CD14-positive monocyte (primary cell): ENCODE data around the gene TARS1. TPM values are rescaled to one million over a fixed set of nuclear protein-coding genes. Genes with fewer than 3 reads are reported as not detected.
A peak's percentile ranks its signal among the peaks of the same experiment; 100 is the strongest.

ENCODE experiments used
- DNase-seq, 3 donors: peaks; one replicate each; pipeline ENCODE4 v3.0.0-alpha.2; 2011 to 2022
- H2AFZ ChIP-seq: 2 replicates; pipeline ENCODE4 v1.6.0; 2012; ENCODE audit warnings: mild to moderate bottlenecking, low read depth, low read length, inconsistent platforms; ENCODE audit not compliant: insufficient read depth, poor library complexity, severe bottlenecking
- H3K27ac ChIP-seq, 2 donors: 1 replicate in 1 of 2; 2 replicates in 1 of 2; pipeline ENCODE4 v1.5.1; 2012 to 2013; ENCODE audit warnings: low read length in 2 of 2, control low read depth in 1 of 2, inconsistent platforms in 1 of 2, low read depth in 1 of 2, mild to moderate bottlenecking in 1 of 2
- H3K27me3 ChIP-seq, 2 donors: one replicate each; pipeline versions ENCODE4 v1.6.0 to v1.6.1; 2011 to 2013; ENCODE audit warnings: low read length in 2 of 2; ENCODE audit not compliant: control insufficient read depth in 2 of 2, insufficient read depth in 2 of 2
- H3K36me3 ChIP-seq, 2 donors: replicated peaks in 1 of 2; 1 replicate in 1 of 2; 2 replicates in 1 of 2; pipeline versions ENCODE4 v1.5.1 to v1.6.1; 2012 to 2013; ENCODE audit warnings: low read length in 2 of 2, control low read depth in 1 of 2, inconsistent platforms in 1 of 2, mild to moderate bottlenecking in 1 of 2; ENCODE audit not compliant: insufficient read depth in 2 of 2, control insufficient read depth in 1 of 2
- H3K4me1 ChIP-seq, 2 donors: 1 replicate in 1 of 2; 2 replicates in 1 of 2; pipeline versions ENCODE4 v1.5.1 to v1.6.1; 2012 to 2013; ENCODE audit warnings: low read length in 2 of 2, control low read depth in 1 of 2, inconsistent platforms in 1 of 2, mild to moderate bottlenecking in 1 of 2, moderate library complexity in 1 of 2; ENCODE audit not compliant: insufficient read depth in 2 of 2, control insufficient read depth in 1 of 2
- H3K4me2 ChIP-seq: replicated peaks from 2 replicates; pipeline ENCODE3; 2012; ENCODE audit warnings: low read length, moderate library complexity, mild to moderate bottlenecking; ENCODE audit not compliant: poor library complexity, severe bottlenecking; ENCODE audit errors: extremely low read depth
- H3K4me3 ChIP-seq, 3 experiments: fragments of 200-600 bp in 1 of 3; sonication (generic) in 1 of 3; replicated peaks in 1 of 3; 1 replicate in 2 of 3; 2 replicates in 1 of 3; pipeline ENCODE4 v1.5.1; 2011 to 2013; ENCODE audit warnings: low read length in 3 of 3, mild to moderate bottlenecking in 3 of 3, control low read depth in 2 of 3, low read depth in 2 of 3, inconsistent platforms in 1 of 3, moderate library complexity in 1 of 3
- H3K79me2 ChIP-seq: 2 replicates; pipeline ENCODE4 v1.6.0; 2012; ENCODE audit warnings: mild to moderate bottlenecking, control low read depth, inconsistent platforms, low read length, moderate library complexity; ENCODE audit not compliant: insufficient read depth
- H3K9ac ChIP-seq: 2 replicates; pipeline ENCODE4 v1.6.0; 2017; ENCODE audit warnings: low read length, mild to moderate bottlenecking; ENCODE audit not compliant: insufficient read depth, poor library complexity, severe bottlenecking
- H3K9me3 ChIP-seq, 2 donors: replicated peaks in 1 of 2; 1 replicate in 1 of 2; 2 replicates in 1 of 2; pipeline versions ENCODE4 v1.5.1 to v1.6.1; 2012 to 2013; ENCODE audit warnings: low read length in 2 of 2, control low read depth in 1 of 2; ENCODE audit not compliant: control insufficient read depth in 1 of 2, insufficient read depth in 1 of 2
- H4K20me1 ChIP-seq: 2 replicates; pipeline ENCODE4 v1.6.0; 2012; ENCODE audit warnings: mild to moderate bottlenecking, low read length, control low read depth, moderate library complexity; ENCODE audit not compliant: insufficient read depth
- H3K27ac Mint-ChIP-seq, 7 donors: one replicate each; pipeline ENCODE4 v1.8.0; 2020; ENCODE audit warnings: mild to moderate bottlenecking in 7 of 7, mixed read lengths in 7 of 7, moderate library complexity in 6 of 7, inconsistent platforms in 2 of 7
- H3K27me3 Mint-ChIP-seq, 3 donors: one replicate each; pipeline ENCODE4 v1.8.0; 2021 to 2022; ENCODE audit warnings: low read depth in 3 of 3, mild to moderate bottlenecking in 3 of 3, mixed read lengths in 3 of 3, moderate library complexity in 3 of 3, inconsistent platforms in 1 of 3
- H3K36me3 Mint-ChIP-seq, 2 donors: one replicate each; pipeline ENCODE4 v1.8.0; 2020; ENCODE audit warnings: mixed read lengths in 2 of 2, inconsistent platforms in 1 of 2, mild to moderate bottlenecking in 1 of 2
- H3K4me1 Mint-ChIP-seq: one replicate; pipeline ENCODE4 v1.8.0; 2020; ENCODE audit warnings: mild to moderate bottlenecking, mixed read lengths
- H3K4me3 Mint-ChIP-seq, 2 donors: one replicate each; pipeline ENCODE4 v1.8.0; 2020; ENCODE audit warnings: mild to moderate bottlenecking in 2 of 2, mixed read lengths in 2 of 2, moderate library complexity in 1 of 2
- H3K9me3 Mint-ChIP-seq, 7 donors: one replicate each; pipeline ENCODE4 v1.8.0; 2020 to 2022; ENCODE audit warnings: mixed read lengths in 7 of 7, mild to moderate bottlenecking in 6 of 7, moderate library complexity in 6 of 7, inconsistent platforms in 2 of 7
- WGBS: methylation state at CpG from one replicate; pipeline ENCODE4 v1.1.5; 2013; ENCODE audit warnings: missing lambda C conversion rate; ENCODE audit not compliant: insufficient coverage; 5-methylcytosine and 5-hydroxymethylcytosine counted together
- intact Hi-C, 2 donors: fragments of 100-400 bp; cut with micrococcal nuclease; formaldehyde crosslinking; loops; one replicate each; pipeline versions ENCODE4 v1.15.0 to v1.15.1; 2023
- polyA plus RNA-seq, 3 donors: library from polyadenylated mRNA; depleted of rRNA in 1 of 3; unstranded in 2 of 3; stranded (reverse) in 1 of 3; fragments of 300-500 nt in 2 of 3; fragments of >200 nt in 1 of 3; fragmentation: Illumina TruSeq in 2 of 3; gene quantifications; 1 replicate in 2 of 3; 2 replicates in 1 of 3; pipeline ENCODE4 v1.2.3, GENCODE V29; 2012 to 2021
- TF ChIP-seq, protein P1 (sequence below): fragments of 200-600 bp; IDR thresholded peaks from one replicate; pipeline ENCODE4 v1.8.0; 2022; ENCODE audit warnings: antibody characterized with exemption, mild to moderate bottlenecking

The TARS1 gene
- polyA plus RNA-seq, 3 donors: 10.6 to 47.8 (median 39.8) TPM

DNA sequence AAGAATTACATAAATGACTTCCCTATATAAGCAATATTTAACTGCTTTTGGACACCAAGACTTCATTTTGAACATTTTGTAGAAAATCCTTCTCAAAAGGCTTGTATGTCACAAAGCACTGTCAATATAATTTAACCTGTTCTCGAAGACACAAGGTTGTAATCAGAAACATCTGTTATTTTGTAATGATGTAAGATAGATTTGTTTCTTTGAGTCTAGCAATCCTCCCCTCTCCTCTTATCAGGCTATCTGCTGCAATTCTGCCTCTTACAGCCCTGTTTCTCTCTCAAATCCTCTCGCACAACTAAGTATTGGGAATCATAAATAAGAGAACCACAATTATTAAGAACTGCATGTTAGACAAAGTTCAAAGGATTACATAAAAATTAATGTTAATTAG lies 18.6 kb upstream of the TARS1 start:
- Mint-ChIP-seq H3K27me3 (peaks cover 0 to 2% (median 0%) of the 10 kb centered on the region in 3 donors), H3K4me1 (no peaks in the 10 kb centered on the region), H3K27ac (no peak overlapping the region), H3K4me3 (no peak overlapping the region), H3K36me3 (no peaks in the 10 kb centered on the region), H3K9me3 (no peaks in the 10 kb centered on the region)
- Histone ChIP-seq H3K4me3 (no peak overlapping the region), H3K9me3 (no peaks in the 10 kb centered on the region), H3K4me2 (no peak overlapping the region), H3K27me3 (no peaks in the 10 kb centered on the region), H4K20me1 (no peaks in the 10 kb centered on the region), H3K9ac (no peak overlapping the region), H3K36me3 (no peaks in the 10 kb centered on the region), H3K79me2 (no peaks in the 10 kb centered on the region), H3K27ac (no peak overlapping the region), H2AFZ (no peak overlapping the region), H3K4me1 (no peaks in the 10 kb centered on the region)
- WGBS: no CpG with 5 or more reads among the region's 2 CpGs
- TF ChIP-seq, protein P1, sequence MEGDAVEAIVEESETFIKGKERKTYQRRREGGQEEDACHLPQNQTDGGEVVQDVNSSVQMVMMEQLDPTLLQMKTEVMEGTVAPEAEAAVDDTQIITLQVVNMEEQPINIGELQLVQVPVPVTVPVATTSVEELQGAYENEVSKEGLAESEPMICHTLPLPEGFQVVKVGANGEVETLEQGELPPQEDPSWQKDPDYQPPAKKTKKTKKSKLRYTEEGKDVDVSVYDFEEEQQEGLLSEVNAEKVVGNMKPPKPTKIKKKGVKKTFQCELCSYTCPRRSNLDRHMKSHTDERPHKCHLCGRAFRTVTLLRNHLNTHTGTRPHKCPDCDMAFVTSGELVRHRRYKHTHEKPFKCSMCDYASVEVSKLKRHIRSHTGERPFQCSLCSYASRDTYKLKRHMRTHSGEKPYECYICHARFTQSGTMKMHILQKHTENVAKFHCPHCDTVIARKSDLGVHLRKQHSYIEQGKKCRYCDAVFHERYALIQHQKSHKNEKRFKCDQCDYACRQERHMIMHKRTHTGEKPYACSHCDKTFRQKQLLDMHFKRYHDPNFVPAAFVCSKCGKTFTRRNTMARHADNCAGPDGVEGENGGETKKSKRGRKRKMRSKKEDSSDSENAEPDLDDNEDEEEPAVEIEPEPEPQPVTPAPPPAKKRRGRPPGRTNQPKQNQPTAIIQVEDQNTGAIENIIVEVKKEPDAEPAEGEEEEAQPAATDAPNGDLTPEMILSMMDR: no peak
- no peak for DNase-seq
- intact Hi-C loops: no loop called here

DNA sequence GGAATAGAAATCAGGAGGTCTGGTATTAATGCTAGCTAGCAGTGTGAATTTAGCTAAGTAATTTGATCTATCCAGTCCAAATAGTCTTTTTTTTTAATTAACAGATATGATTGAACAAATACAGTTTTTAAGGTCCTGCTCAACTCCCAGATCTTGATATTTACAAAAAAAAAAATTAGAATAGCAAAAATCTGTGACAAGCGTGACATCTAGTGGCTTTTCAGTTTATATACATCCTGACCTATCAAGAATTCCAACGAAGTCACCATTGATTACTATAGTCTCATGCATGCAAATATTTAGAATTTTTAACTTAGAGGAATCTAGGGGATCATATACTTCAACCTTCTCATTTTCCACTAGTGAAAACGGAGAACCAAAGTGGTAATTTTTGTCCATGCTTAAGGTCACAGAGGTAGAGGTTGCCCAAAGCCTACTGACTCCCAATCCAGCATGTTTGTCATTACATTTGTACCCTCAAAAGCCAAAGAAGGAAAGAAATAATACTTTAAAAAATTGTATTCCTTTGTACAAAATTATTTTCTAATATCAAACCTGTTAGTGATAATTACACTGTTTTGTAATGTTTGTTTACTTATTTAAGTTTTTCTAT lies 17.6 kb upstream of the TARS1 start:
- WGBS: no CpG with 5 or more reads among the region's 3 CpGs

More for the DNA sequence above, 17.6 kb upstream of the TARS1 start:
- TF ChIP-seq, protein P1: peak; percentile 24
- Histone ChIP-seq H3K4me2 (no peak overlapping the region), H3K27me3 (no peaks in the 10 kb centered on the region), H3K27ac (no peak overlapping the region), H4K20me1 (no peaks in the 10 kb centered on the region), H3K36me3 (no peaks in the 10 kb centered on the region), H3K79me2 (no peaks in the 10 kb centered on the region), H3K4me1 (no peaks in the 10 kb centered on the region), H3K4me3 (no peak overlapping the region), H3K9ac (no peak overlapping the region), H3K9me3 (no peaks in the 10 kb centered on the region), H2AFZ (no peak overlapping the region)
- H3K4me1 Mint-ChIP-seq: no peaks in the 10 kb centered on the region
- peaks cover 0 to 5% (median 4%) of the 10 kb centered on the region in 3 donors for H3K27me3 Mint-ChIP-seq
- DNase-seq: no peak
- H3K4me3 Mint-ChIP-seq: no peak overlapping the region
- intact Hi-C loops: no loop called here
- H3K9me3 Mint-ChIP-seq: no peaks in the 10 kb centered on the region
- no peaks in the 10 kb centered on the region for H3K36me3 Mint-ChIP-seq
- no peak overlapping the region for H3K27ac Mint-ChIP-seq
